HG03571 (cell line): ENCODE measurements around the gene OSBPL8.
"Not testable (repeated sequence)": the region's sequence is repeated elsewhere in the genome, so short reads cannot be mapped to it uniquely, and the experiment has no call there.

Source experiments
- ATAC-seq: cut with Tn5 transposase; IDR thresholded peaks from one replicate; pipeline ENCODE4 v1.9.1; 2021; ENCODE audit not compliant: unreplicated experiment

Gene OSBPL8

GRCh38 chr12:76375470-76375869, 184.1 kb downstream of the OSBPL8 start:
- no peak for ATAC-seq

DNA sequence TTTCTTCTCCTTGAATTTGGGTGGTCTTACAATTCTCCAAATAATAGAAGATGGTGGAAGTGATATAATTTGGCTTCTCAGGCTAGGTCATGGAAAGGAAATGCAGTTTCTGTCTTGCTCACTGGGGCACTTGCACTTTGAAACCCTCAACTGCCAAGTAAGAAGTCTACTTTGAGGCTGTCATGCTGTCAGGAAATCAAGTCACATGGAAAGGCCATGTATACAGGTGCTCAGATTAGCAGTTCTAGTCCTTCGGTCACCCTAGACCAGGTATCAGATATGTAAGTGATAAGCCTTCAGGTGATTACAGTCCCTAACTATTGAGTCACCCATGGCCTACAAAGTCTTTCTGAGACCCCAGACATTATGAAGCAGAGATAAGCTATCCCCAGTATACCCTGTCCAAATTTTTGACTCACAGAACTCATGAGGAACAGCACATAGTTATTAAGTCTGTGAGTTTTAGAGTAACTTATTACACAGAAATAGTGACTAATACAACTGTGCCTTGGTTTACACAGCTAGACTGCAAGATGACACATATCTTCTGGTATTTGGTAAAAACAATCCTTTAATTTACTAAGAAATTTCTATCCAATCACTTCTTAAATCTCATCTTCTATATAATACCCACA, 185.1 kb downstream of the OSBPL8 start:
- ATAC-seq: no peak

- no peak for ATAC-seq
Measured at GRCh38 chr12:76368230-76368629, 191.3 kb downstream of the OSBPL8 start.

DNA sequence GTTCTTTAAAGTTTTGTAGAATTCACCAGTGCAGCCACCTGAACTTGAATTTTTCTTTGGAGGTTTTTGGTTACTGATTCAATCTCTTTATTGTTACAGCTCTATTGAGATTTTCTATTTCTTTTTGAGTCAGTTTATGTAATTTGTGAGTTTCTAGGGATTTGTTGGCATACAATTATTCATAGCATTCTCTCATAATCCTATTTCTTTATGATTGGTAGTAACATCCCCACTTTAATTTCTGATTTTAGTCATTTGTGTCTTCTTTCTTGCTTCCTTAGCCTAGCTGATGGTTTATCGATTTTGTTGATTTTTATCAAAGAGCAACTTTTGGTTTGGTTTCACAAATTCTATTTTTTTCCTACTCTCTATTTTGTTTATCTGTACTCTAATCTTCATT, 193.4 kb downstream of the OSBPL8 start:
- ATAC-seq: no peak

DNA sequence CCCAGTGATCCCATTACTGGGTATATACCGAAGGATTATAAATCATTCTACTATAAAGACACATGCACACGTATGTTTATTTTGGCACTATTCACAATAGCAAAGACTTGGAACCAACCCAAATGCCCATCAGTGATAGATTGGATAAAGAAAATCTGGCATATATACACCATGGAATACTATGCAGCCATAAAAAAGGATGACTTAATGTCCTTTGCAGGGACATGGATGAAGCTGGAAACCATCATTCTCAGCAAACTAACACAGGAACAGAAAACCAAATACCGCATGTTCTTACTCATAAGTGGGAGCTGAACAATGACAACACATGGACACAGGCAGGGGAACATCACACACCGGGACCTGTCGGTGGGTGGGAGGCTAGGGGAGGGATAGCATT, 195.4 kb downstream of the OSBPL8 start:
- ATAC-seq: not testable (repeated sequence)

DNA sequence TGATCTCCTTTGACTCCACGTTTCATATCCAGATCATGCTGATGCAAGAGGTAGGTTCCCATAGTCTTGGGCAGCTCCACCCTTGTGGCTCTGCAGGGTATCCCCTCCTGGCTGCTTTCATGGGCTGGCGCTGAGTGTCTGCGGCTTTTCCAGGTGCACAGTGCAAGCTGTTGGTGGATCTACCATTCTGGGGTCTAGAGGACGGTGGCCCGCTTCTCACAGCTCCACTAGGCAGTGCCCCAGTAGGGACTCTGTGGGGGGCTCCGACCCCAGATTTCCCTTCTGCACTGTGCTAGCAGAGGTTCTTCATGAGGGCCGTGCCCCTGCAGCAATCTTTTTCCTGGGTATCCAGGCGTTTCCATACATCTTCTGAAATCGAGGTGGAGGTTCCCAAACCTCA, 199.3 kb downstream of the OSBPL8 start:
- ATAC-seq: no peak

GRCh38 chr12:76356071-76356470, 203.5 kb downstream of the OSBPL8 start:
- no peak for ATAC-seq

GRCh38 chr12:76348079-76348901, 211.3 kb downstream of the OSBPL8 start, which contains the start of gene BBS10:
Gene BBS10 (minus strand): TSS chr12:76348415. CDS start chr12:76348358, 57 bp downstream.
- peak; percentile 98 for ATAC-seq

- ATAC-seq: no peak
Measured at GRCh38 chr12:76346798-76347420, 212.7 kb downstream of the OSBPL8 start.

DNA sequence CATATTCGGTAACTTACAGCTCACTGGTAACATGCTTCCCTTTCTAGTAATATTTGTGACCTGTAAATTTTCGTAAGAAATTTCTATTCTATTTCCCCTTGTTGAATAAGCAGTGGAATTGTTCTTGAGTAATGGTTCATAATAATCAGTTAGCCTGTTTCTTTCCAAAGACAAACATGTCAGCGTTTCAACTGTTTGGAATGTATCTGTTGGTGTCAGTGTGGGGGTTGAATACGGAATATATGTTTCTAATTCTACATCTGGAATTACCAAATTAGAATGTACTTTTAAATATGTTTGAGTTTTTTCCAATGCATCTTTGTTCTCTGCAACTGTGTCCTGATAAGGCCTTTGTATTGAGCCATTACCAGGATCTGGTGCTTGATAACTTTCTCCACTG, 213.3 kb downstream of the OSBPL8 start:
- ATAC-seq: no peak

DNA sequence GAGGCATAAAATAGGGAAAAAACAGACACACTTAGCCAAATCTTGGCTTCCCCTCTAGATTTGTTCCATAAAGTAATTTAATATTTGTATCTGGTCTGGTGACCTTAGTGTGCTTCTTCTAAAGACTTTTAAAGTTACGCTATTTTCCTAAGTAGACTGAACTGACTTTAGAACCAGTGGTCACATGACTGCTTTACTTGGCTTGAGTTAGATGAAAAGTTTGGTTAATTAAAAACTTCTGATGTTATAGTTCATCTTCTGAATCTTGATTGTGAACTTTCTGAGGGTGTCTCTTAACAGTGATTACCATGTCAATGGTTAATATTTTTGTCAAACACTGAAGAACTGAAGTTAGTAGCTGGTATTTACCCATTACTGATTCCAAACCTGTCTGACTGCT, 214.0 kb downstream of the OSBPL8 start:
- no peak for ATAC-seq

GRCh38 chr12:76341436-76342030, 218.0 kb downstream of the OSBPL8 start:
- ATAC-seq: no peak

- ATAC-seq: no peak
Measured at GRCh38 chr12:76340680-76341435, 218.7 kb downstream of the OSBPL8 start.

GRCh38 chr12:76337583-76337982, 222.0 kb downstream of the OSBPL8 start:
- no peak for ATAC-seq

- no peak for ATAC-seq
Measured at GRCh38 chr12:76332606-76333005, 227.0 kb downstream of the OSBPL8 start.

DNA sequence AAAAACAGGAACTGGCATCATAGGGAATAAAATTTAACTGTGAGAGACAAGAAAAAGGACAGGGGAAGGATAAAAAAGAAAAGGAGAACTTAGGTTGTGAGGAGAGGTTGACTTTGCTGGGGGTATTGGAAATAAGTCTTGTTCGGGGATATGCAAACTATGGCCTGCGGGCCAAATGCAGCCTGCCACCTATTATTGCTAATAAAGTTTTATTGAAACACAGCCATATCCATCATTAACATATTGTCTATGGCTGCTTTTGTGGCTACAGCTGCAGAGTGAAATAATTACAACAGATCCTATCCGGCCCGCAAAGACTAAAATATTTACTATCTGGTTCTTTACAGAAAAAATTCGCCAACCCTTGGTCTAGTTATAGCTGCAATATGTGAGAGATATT, 230.0 kb downstream of the OSBPL8 start:
- ATAC-seq: no peak

DNA sequence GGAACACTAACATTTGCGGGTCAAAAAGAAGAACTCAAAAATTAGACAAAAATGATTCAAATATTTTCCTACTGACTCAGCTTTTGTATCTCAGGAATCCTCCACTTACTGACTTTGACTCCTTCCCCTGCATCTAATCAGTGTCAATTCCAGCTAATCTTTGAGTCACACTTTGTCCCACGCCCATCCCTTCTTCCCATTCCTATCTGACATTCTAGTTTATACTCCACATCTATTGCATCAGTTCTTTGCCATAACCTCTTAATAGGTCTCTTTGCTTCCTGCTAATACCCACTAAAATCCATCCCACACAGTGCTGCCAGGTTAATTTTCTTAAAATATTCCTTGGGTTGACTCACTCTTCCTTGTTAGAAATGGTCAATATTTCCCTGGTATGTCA, 230.4 kb downstream of the OSBPL8 start:
- ATAC-seq: no peak

GRCh38 chr12:76319595-76320319, 239.8 kb downstream of the OSBPL8 start:
- ATAC-seq: not testable (repeated sequence)

DNA sequence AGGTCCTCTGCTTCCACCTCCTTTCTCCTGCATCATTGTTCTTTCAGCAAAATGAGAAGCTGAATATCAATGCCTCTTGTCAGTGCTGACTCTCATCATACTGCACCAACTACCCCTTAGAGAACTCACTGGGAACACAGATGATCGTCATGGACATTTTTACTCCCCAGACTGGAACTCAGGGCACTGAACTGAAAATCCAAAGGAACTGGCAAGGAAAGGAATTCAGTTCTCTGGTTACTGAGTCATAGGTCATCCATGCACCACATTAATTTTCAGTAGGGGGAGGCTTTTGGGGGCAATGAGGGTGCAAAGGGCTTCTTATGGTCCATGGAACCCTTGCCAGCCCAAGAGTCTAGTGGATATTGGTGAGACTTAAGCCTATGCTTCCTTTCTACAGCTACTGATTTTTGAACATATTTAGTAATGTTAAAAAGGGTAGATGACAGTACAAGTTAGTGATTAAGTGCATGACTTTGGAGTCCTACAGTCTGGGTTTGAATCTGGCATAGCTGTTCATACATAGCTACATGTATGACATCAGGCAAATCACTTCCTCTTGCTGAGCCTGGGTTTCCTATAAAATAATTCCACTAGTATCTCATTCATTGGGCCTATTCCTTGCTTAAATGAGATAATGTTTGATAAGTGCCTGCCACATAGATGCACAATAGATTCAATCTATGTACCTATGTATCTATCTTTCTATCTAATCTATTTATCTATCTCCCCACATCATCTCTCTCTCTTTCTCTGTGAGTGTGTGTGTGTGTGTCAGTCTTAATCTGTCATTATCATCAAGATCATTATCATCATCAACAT, 240.6 kb downstream of the OSBPL8 start:
- ATAC-seq: no peak
